AG20443 (cell line): ENCODE data around the gene CHST4.
"Not testable (repeated sequence)": the region's sequence is repeated elsewhere in the genome, so short reads cannot be mapped to it uniquely, and the experiment has no call there.

Experiments used
- DNase-seq: peaks from one replicate; pipeline ENCODE4 v3.0.0; 2012; ENCODE audit warnings: low spot score, mixed read lengths

Gene CHST4

GRCh38 chr16:71570144-71570543 is 43.9 kb downstream of the CHST4 start:
- DNase-seq = no peak

GRCh38 chr16:71572497-71573116 is 46.4 kb downstream of the CHST4 start:
- no peak for DNase-seq

DNA sequence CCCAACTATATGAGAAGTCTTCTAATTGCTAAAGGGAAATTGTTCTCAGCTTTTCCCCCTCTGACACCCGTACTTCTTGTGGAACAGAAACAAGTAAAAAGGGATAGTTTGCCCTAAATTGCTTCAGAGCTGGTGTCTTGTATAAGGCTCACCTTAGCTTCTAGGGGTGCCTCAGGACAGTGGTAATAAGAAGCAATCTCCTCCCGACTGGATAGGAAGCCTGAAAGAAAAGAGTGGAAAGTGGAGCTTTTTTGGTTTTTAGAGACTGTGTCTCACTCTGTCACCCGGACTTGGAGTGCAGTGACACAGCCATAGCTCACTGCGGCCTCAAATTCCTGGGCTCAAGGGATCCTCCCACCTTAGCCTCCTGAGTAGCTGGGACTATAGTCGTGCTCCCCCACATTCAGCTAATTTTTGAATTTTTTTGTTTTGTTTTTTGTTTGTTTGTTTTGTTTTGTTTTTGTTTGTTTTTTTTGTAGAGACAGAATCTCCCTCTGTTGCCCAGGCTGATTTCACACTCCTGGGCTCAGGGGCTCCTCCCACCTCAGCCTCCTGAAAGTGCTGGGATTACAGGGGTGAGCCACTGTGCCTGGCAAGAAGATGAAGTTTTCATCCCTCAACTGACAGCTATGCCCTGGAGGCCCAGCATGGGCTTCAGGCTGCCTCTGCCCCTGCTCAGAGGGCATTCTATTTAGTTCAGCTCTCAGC is 47.3 kb downstream of the CHST4 start:
- no peak for DNase-seq

- DNase-seq = no peak
Observed at GRCh38 chr16:71574702-71575101, 48.5 kb downstream of the CHST4 start.

DNA sequence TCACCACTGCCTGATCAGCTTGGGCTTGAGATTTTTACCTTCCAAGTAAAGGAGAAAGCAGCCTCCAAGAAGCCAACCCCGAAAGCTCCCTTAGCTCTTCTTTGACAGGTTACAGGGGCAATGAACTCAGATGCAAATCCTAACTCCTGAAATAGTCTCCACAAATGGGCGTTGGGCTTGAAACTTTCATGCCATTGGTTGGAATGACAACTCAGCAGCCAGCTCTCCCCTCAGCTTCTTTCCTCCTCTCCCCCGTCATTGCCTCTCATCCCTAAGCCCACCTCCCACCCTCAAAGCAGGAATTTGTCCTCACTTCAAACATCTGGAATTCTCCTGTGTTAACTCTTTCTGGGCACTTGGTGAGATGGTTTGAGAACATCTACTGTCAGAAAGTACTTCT is 50.7 kb downstream of the CHST4 start, which contains the start of gene TAT:
TSS of gene TAT (minus strand) at position 122 of the 400 bp plus-strand sequence. CDS start 677 bp downstream, outside the sequence.
- DNase-seq = no peak

- not testable (repeated sequence) for DNase-seq
Observed at GRCh38 chr16:71582553-71582848, 56.3 kb downstream of the CHST4 start.

DNA sequence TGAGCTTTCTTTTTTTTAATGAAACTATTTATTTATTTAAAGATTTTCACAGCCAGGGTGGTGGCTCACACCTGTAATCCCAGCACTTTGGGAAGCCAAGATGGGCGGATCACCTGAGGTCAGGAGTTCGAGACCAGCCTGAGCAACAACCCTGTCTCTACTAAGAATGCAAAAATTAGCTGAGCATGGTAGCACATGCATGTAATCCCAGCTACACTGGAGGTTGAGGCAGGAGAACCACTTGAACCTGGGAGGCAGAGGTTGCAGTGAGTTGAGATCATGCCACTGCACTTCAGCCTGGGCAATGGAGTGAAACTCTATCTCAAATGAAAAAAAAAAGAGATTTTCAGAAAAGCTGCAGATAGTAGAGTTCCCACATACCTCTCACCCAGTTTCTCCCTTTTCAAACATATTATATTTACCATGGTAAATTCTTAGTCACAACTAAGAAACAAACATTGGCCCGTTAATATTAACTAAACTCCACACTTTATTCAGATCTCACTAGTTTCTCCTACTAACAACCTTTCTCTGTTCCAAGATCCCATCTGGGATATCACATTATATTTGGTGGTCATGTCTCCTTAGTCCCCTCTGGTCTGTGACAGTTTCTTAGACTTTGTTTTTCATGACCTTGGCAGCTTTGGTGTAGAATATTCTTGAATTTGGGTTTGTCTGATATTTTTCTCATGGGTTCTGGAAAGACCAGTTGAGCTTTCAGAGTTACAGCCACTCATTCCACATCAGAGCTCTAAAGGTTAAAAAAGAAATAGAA is 58.5 kb downstream of the CHST4 start:
- no peak for DNase-seq

- DNase-seq = no peak
Observed at GRCh38 chr16:71585318-71585703, 59.1 kb downstream of the CHST4 start.
